ENCODE measurements around the gene SLC6A16. TPM values are rescaled to one million over a fixed set of nuclear protein-coding genes. Genes with fewer than 3 reads are reported as not detected.
"Not testable (repeated sequence)": the region's sequence is repeated elsewhere in the genome, so short reads cannot be mapped to it uniquely, and the experiment has no call there.

Gene SLC6A16
- total RNA-seq, 1 experiment from 2014 or later = not detected

- no peak overlapping the region for H3K27ac Mint-ChIP-seq (ENCODE audit: low read depth, unreplicated experiment)
Observed at GRCh38 chr19:49315111-49315510, 9.9 kb downstream of the SLC6A16 start.

DNA sequence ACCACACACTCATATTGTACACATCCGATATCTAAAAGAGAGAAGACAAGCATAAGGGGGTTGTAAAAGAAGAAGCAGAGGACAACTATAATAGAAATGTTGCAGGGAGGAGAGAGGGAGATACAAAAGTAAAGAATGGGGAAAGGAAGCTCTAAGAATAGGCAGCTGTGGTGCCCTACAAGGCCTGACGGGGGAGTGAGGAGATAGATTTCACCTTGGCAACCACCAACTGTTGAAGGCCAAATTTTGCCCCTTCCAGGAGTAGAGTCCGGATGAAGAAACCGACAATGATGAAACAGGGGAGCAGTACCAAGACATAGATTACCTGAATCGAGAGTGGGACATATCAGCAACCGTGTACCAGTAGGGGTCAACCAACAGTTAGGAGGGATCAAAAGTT lies 15.9 kb downstream of the SLC6A16 start:
- H3K4me1 Mint-ChIP-seq (ENCODE audit: insufficient read depth, unreplicated experiment) = no peaks in the 10 kb centered on the region
- intact Hi-C loops (cut with micrococcal nuclease) = no loop called here
- no peak overlapping the region for H3K4me3 Mint-ChIP-seq (ENCODE audit: unreplicated experiment)
- POLR2A ChIA-PET = no interaction called here
- H3K36me3 Mint-ChIP-seq (ENCODE audit: insufficient read depth, unreplicated experiment) = no peaks in the 10 kb centered on the region
- no peak for TF ChIP-seq CTCF (IDR thresholded peaks at IDR 0.05; ENCODE audit: unreplicated experiment)
- no peak overlapping the region for H3K27ac Mint-ChIP-seq (ENCODE audit: low read depth, unreplicated experiment)
- no peaks in the 10 kb centered on the region for H3K27me3 Mint-ChIP-seq (ENCODE audit: insufficient read depth, unreplicated experiment)
- H3K9me3 Mint-ChIP-seq (ENCODE audit: unreplicated experiment) = no peaks in the 10 kb centered on the region
- no TSS peak for BruUV-seq (replicated peaks)
- DNase-seq (ENCODE audit: unreplicated experiment) = no peak
- CTCF ChIA-PET = interaction anchor here (0.5 kb wide), 1 partner anchor 40 kb away, joined by 3 read pairs; no protein-coding TSS in a partner anchor

More at GRCh38 chr19:49315111-49315510, 9.9 kb downstream of the SLC6A16 start:
- intact Hi-C loops (cut with micrococcal nuclease) = no loop called here
- CTCF ChIA-PET = no interaction called here
- Mint-ChIP-seq H3K36me3 (ENCODE audit: insufficient read depth, unreplicated experiment) (no peaks in the 10 kb centered on the region), H3K9me3 (ENCODE audit: unreplicated experiment) (peaks cover 4% of the 10 kb centered on the region), H3K4me1 (ENCODE audit: insufficient read depth, unreplicated experiment) (no peaks in the 10 kb centered on the region), H3K4me3 (ENCODE audit: unreplicated experiment) (no peak overlapping the region), H3K27me3 (ENCODE audit: insufficient read depth, unreplicated experiment) (no peaks in the 10 kb centered on the region)
- no peak for TF ChIP-seq CTCF (IDR thresholded peaks at IDR 0.05; ENCODE audit: unreplicated experiment)
- no peak for DNase-seq (ENCODE audit: unreplicated experiment)
- no TSS peak for BruUV-seq (replicated peaks)
- POLR2A ChIA-PET = interaction anchor here (0.6 kb wide), 1 partner anchor 43 kb away, joined by 3 read pairs; no protein-coding TSS in a partner anchor

GRCh38 chr19:49306734-49307133 lies 18.3 kb downstream of the SLC6A16 start:
- CTCF ChIA-PET = interaction anchor here (0.7 to 1.1 kb wide), 3 partner anchors 9 to 41 kb away, joined by 3 read pairs; no protein-coding TSS in a partner anchor
- intact Hi-C loops (cut with micrococcal nuclease); H3K9me3 Mint-ChIP-seq (ENCODE audit: unreplicated experiment); POLR2A ChIA-PET; DNase-seq (ENCODE audit: unreplicated experiment); BruUV-seq (replicated peaks); H3K27ac Mint-ChIP-seq (ENCODE audit: low read depth, unreplicated experiment); H3K4me3 Mint-ChIP-seq (ENCODE audit: unreplicated experiment); H3K36me3 Mint-ChIP-seq (ENCODE audit: insufficient read depth, unreplicated experiment); H3K4me1 Mint-ChIP-seq (ENCODE audit: insufficient read depth, unreplicated experiment): not testable (repeated sequence)
- H3K27me3 Mint-ChIP-seq (ENCODE audit: insufficient read depth, unreplicated experiment) = peaks cover 12% of the 10 kb centered on the region

DNA sequence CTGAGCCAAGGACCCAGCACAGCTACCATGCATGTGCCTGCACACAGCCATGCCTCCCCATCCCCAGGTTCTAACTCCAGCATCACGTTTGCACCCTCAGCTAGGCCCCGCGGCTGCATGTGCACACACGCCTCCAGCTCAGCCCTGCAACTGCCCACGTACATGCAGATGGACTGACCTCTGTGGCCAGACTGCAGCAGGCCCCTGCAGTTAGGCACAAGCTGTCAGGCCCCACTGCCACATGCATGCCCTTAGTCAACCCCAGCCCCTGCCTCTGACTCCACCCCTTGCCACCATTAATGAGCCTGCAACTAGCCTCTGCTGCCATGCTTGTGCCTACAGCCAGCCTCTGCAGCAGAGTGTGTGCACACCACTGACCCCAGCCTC lies 23.1 kb downstream of the SLC6A16 start:
- H3K36me3 Mint-ChIP-seq (ENCODE audit: insufficient read depth, unreplicated experiment) = no peaks in the 10 kb centered on the region
- H3K27ac Mint-ChIP-seq (ENCODE audit: low read depth, unreplicated experiment) = no peak overlapping the region
- H3K4me3 Mint-ChIP-seq (ENCODE audit: unreplicated experiment) = no peak overlapping the region
- BruUV-seq (replicated peaks) = no TSS peak
- CTCF ChIA-PET = interaction anchor here (0.7 to 2.9 kb wide), 23 partner anchors 10 to 606 kb away, joined by 3 to 17 read pairs (median 5); partner anchors contain the start of genes HRC and SLC6A16
- DNase-seq (ENCODE audit: unreplicated experiment) = no peak
- POLR2A ChIA-PET = no interaction called here
- no peak for TF ChIP-seq CTCF (IDR thresholded peaks at IDR 0.05; ENCODE audit: unreplicated experiment)
- H3K27me3 Mint-ChIP-seq (ENCODE audit: insufficient read depth, unreplicated experiment) = peaks cover 26% of the 10 kb centered on the region
- no peaks in the 10 kb centered on the region for H3K9me3 Mint-ChIP-seq (ENCODE audit: unreplicated experiment)
- intact Hi-C loops (cut with micrococcal nuclease) = loop anchor here (1.0 kb wide), 2 partner anchors 36 to 76 kb away; no protein-coding TSS in a partner anchor
- H3K4me1 Mint-ChIP-seq (ENCODE audit: insufficient read depth, unreplicated experiment) = no peaks in the 10 kb centered on the region
